Sigmoid colon (tissue), 7 donors: ENCODE results near the gene TMEM182. TPM values are rescaled to one million over a fixed set of nuclear protein-coding genes. Genes with fewer than 3 reads are reported as not detected.

Source experiments
- DNase-seq: peaks from one replicate; pipeline ENCODE4 v3.0.0-alpha.2; 2019
- H3K27ac ChIP-seq, 4 donors: fragments of 200-600 bp; sonication (generic); one replicate each; pipeline ENCODE4 v1.5.1; 2016 to 2019; ENCODE audit warnings: mild to moderate bottlenecking in 1 of 4
- H3K27me3 ChIP-seq, 3 donors: fragments of 200-600 bp; sonication (generic); one replicate each; pipeline ENCODE4 v1.5.1; 2019; ENCODE audit warnings: mild to moderate bottlenecking in 1 of 3
- H3K36me3 ChIP-seq, 4 donors: fragments of 200-600 bp; sonication (generic); one replicate each; pipeline ENCODE4 v1.5.1; 2016 to 2019
- H3K4me1 ChIP-seq, 4 donors: fragments of 200-600 bp; sonication (generic); one replicate each; pipeline ENCODE4 v1.5.1; 2017 to 2019
- H3K4me3 ChIP-seq, 4 donors: fragments of 200-600 bp; sonication (generic); one replicate each; pipeline ENCODE4 v1.5.1; 2017 to 2019; ENCODE audit warnings: mild to moderate bottlenecking in 2 of 4, moderate library complexity in 1 of 4
- H3K9me3 ChIP-seq, 4 donors: fragments of 200-600 bp in 3 of 4; sonication (generic) in 3 of 4; one replicate each; pipeline versions ENCODE4 v1.5.1 to v1.6.1; 2013 to 2019
- EP300 ChIP-seq, 4 donors: sonication (generic); formaldehyde crosslinking; IDR thresholded peaks; one replicate each; pipeline ENCODE4 v1.6.1; 2017; ENCODE audit warnings: antibody characterized with exemption in 4 of 4
- POLR2A ChIP-seq, 2 donors: fragments of 450-650 bp; IDR thresholded peaks; one replicate each; pipeline ENCODE4 v1.6.1; 2016; ENCODE audit warnings: antibody characterized with exemption in 2 of 2, mild to moderate bottlenecking in 2 of 2, moderate library complexity in 2 of 2
- POLR2AphosphoS5 ChIP-seq, 4 donors: sonication (generic); formaldehyde crosslinking; IDR thresholded peaks; one replicate each; pipeline ENCODE4 v1.6.1; 2017; ENCODE audit warnings: antibody characterized with exemption in 4 of 4
- WGBS, 2 donors: extraction: QIAGEN DNeasy Blood & Tissue Kit; methylation state at CpG; one replicate each; pipeline ENCODE4 v1.1.7; 2013; 5-methylcytosine and 5-hydroxymethylcytosine counted together
- intact Hi-C: fragments of 100-400 bp; cut with DNase I; formaldehyde crosslinking; loops from one replicate; pipeline ENCODE4 v1.15.1; 2023
- polyA plus RNA-seq, 3 donors: library from polyadenylated mRNA; stranded (reverse); fragments of 200-250 nt; gene quantifications; one replicate each; pipeline ENCODE4 v1.2.3, GENCODE V29; 2013
- total RNA-seq, 4 donors: library from RNA; depleted of rRNA; stranded (reverse); fragments of >200 nt; gene quantifications; one replicate each; pipeline ENCODE4 v1.1.0, GENCODE V29; 2016
- TF ChIP-seq, protein P1 (sequence below), 4 experiments: fragments of 450-650 bp in 3 of 4; fragments of 200-600 bp in 1 of 4; IDR thresholded peaks; one replicate each; pipeline ENCODE4 v1.5.1; 2016 to 2019; ENCODE audit warnings: antibody characterized with exemption in 4 of 4, mild to moderate bottlenecking in 3 of 4, moderate library complexity in 2 of 4
- donor health status: healthy with polysubstance abuse.
- donor health status: Bipolar disorder and iron deficiency.
- donor health status: healthy.

The TMEM182 gene
- total RNA-seq (1 to 10 TPM in 1 of 4 donors, under 1 TPM in 2, not detected in 1; 0.36 to 2.3 (median 0.55) TPM), polyA plus RNA-seq (1 to 10 TPM; 1.6 to 2.5 (median 1.8) TPM)

DNA sequence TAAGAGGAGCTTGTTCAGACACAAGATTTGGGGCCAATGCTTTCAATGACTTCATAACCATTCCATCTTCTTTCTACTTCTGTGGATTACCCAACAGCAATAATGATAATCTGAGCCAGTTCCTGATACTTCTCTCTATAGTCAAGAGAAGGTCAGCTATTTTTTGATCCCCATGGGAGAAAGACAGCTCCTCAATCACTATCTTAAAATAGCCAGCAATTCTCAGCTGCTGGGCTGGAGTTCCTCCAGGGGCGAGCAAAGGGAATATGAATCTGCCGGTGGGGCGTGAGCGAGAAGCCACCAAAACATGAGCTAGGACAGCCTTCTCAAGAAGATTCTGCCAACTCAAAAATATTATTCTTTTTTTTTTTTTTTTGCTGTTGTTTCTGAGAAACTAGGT is at the start of gene TMEM182:
Gene TMEM182, plus strand, starts transcription at position 269 of the 400 bp plus-strand sequence. CDS start 187 bp downstream, outside the sequence.
- 92 to 97% methylated on average over 4 of the region's 4 CpGs for WGBS, 2 donors
- Histone ChIP-seq H3K4me3 (no peak within 1 kb of the TSS), H3K27me3 (no peaks in the 10 kb centered on the region), H3K27ac (no peak within 1 kb of the TSS), H3K9me3 (no peaks in the 10 kb centered on the region), H3K4me1 (no peaks in the 10 kb centered on the region), H3K36me3 (no peaks in the 10 kb centered on the region)
- TF ChIP-seq, protein P1, sequence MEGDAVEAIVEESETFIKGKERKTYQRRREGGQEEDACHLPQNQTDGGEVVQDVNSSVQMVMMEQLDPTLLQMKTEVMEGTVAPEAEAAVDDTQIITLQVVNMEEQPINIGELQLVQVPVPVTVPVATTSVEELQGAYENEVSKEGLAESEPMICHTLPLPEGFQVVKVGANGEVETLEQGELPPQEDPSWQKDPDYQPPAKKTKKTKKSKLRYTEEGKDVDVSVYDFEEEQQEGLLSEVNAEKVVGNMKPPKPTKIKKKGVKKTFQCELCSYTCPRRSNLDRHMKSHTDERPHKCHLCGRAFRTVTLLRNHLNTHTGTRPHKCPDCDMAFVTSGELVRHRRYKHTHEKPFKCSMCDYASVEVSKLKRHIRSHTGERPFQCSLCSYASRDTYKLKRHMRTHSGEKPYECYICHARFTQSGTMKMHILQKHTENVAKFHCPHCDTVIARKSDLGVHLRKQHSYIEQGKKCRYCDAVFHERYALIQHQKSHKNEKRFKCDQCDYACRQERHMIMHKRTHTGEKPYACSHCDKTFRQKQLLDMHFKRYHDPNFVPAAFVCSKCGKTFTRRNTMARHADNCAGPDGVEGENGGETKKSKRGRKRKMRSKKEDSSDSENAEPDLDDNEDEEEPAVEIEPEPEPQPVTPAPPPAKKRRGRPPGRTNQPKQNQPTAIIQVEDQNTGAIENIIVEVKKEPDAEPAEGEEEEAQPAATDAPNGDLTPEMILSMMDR (IDR thresholded peaks at IDR 0.05) = no peak
- TF ChIP-seq EP300 (IDR thresholded peaks at IDR 0.05) = no peak
- no peak for TF ChIP-seq POLR2AphosphoS5 (IDR thresholded peaks at IDR 0.05)
- TF ChIP-seq POLR2A (IDR thresholded peaks at IDR 0.05) = no peak
- DNase-seq = no peak
- intact Hi-C loops = no loop called here

DNA sequence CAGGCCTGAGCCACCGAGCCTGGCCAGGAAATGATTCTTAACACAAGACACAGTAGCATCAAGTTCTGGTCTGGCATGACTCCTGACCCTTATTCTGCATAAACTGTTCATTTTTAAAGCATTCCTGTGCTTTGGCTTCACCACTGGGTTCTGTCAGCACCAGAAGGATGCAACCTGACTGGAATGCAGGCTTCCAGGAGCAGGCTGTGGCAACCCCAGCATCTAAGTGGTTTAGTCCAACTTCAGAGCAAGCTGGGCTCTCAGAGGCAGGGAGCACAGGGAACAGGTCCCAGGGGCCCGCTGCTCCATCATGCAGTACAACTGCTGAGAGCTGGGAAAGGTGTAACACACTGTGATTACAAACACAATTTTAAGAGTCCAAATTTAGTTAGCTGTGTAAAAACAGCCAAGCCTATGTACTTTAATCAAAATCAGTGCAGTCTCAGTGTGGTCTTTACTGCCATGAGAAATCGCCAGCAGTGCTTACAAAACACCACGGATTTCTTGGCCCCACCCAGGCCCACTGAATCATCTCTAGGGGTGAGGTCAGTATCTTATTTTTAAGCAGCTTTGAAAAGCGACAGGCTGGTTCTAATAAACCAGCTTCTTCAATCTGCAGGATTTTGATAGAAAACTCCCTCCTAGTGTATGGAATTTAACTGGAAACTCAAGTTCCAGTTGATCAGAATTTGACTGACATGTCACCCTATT is 44.4 kb upstream of the TMEM182 start:
- H3K27ac ChIP-seq = no peak overlapping the region
- DNase-seq = no peak
- TF ChIP-seq POLR2A (IDR thresholded peaks at IDR 0.05) (no peak), EP300 (IDR thresholded peaks at IDR 0.05) (no peak), POLR2AphosphoS5 (IDR thresholded peaks at IDR 0.05) (no peak)
- TF ChIP-seq, protein P1 (IDR thresholded peaks at IDR 0.05) = no peak
- H3K9me3 ChIP-seq = no peaks in the 10 kb centered on the region
- H3K4me1 ChIP-seq = no peaks in the 10 kb centered on the region
- H3K27me3 ChIP-seq = no peaks in the 10 kb centered on the region
- intact Hi-C loops = no loop called here
- peaks cover 7 to 44% (median 21%) of the 10 kb centered on the region in 4 donors for H3K36me3 ChIP-seq
- 75 to 86% methylated on average over 5 of the region's 5 CpGs for WGBS, 2 donors
- H3K4me3 ChIP-seq = no peak overlapping the region

GRCh38 chr2:102718387-102719316 is 43.2 kb upstream of the TMEM182 start:
- TF ChIP-seq, protein P1 (IDR thresholded peaks at IDR 0.05) = no peak
- no peak for TF ChIP-seq POLR2AphosphoS5 (IDR thresholded peaks at IDR 0.05)
- no peak for TF ChIP-seq EP300 (IDR thresholded peaks at IDR 0.05)
- TF ChIP-seq POLR2A (IDR thresholded peaks at IDR 0.05) = no peak
- Histone ChIP-seq H3K9me3 (no peaks in the 10 kb centered on the region), H3K27me3 (no peaks in the 10 kb centered on the region), H3K36me3 (peaks cover 7 to 56% (median 21%) of the 10 kb centered on the region in 4 donors), H3K4me1 (no peaks in the 10 kb centered on the region), H3K27ac (no peak overlapping the region), H3K4me3 (no peak overlapping the region)
- intact Hi-C loops = no loop called here
- no peak for DNase-seq
- WGBS, 2 donors = 94 to 98% methylated on average over 26 of the region's 26 CpGs

GRCh38 chr2:102724016-102724490 is 37.8 kb upstream of the TMEM182 start:
- TF ChIP-seq POLR2AphosphoS5 (IDR thresholded peaks at IDR 0.05) (no peak), EP300 (IDR thresholded peaks at IDR 0.05) (no peak), POLR2A (IDR thresholded peaks at IDR 0.05) (no peak)
- TF ChIP-seq, protein P1 (IDR thresholded peaks at IDR 0.05) = no peak
- no peak for DNase-seq
- Histone ChIP-seq H3K27ac (no peak overlapping the region), H3K4me1 (no peaks in the 10 kb centered on the region), H3K27me3 (no peaks in the 10 kb centered on the region), H3K36me3 (peaks cover 0 to 81% (median 18%) of the 10 kb centered on the region in 4 donors), H3K9me3 (no peaks in the 10 kb centered on the region), H3K4me3 (no peak overlapping the region)
- intact Hi-C loops = no loop called here
- WGBS, 2 donors = 77 to 81% methylated on average over 7 of the region's 7 CpGs
